HG03575 (cell line): ENCODE results near the gene HS6ST2.

Source experiments
- ATAC-seq: cut with Tn5 transposase; IDR thresholded peaks from one replicate; pipeline ENCODE4 v1.9.1; 2021; ENCODE audit not compliant: unreplicated experiment, insufficient number of reproducible peaks, low FRiP score; ENCODE audit errors: extremely low read depth

The HS6ST2 gene

GRCh38 chrX:132860200-132860599 is 98.2 kb downstream of the HS6ST2 start:
- no peak for ATAC-seq

- no peak for ATAC-seq
These were observed 100.4 kb downstream of the HS6ST2 start for GRCh38 chrX:132858018-132858417.

DNA sequence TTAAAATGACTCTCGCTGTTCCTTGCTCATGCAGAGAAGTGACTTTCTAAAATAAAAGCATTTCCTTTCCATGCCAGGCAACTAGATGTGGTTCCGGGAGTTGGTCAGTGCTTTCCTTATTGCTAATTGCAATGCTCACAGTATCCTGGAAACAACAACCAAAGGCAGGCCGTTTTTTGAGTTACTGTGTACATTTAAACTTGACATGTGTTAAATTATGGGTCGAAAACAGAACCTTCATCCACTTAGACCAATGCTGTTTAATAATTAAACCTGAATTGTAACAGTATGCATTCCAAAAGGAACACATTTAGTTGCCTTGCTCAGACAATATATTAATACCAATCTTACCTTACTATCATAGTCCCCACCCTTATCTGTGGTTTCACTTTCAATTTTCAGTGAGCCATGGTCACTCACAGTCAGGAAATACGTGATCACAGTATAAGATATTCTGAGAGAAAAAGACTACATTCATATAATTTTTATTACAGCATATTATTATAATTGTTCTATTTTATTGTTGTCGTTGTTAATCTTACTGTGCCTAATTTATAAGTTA is 102.6 kb downstream of the HS6ST2 start:
- ATAC-seq: no peak

- ATAC-seq: no peak
These were observed 105.4 kb downstream of the HS6ST2 start for GRCh38 chrX:132853040-132853439.

DNA sequence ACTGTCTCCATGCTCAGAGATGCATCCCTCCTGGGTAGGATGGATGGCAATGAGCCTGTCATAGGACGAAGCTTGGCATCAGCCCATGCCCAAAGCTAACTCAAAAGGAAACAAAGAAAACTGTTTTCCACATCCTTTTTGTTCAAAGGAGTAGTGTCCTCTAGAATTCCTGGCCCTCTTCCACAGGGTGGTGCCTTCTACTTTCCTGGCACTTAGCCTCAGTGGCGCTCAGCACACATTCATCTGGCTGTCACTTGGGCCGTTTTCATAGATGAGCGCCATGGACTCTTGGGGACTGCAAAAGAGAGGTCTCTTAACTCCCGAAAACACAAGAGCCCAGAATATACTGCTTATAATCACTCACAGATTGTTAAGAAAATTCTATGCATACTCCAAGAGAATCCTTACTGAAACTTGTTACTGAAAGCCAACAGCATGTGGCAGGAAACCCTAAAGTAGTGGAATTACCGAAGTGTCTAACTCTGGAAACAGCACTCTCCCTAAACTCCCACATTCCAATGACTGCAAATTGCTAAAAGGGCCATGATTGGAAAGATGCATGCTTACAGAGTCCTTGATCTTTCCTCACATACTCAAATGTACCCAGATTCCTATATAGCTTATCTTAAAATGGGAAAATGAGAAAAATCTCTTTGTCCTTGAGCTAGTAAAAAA is 110.0 kb downstream of the HS6ST2 start:
- no peak for ATAC-seq

DNA sequence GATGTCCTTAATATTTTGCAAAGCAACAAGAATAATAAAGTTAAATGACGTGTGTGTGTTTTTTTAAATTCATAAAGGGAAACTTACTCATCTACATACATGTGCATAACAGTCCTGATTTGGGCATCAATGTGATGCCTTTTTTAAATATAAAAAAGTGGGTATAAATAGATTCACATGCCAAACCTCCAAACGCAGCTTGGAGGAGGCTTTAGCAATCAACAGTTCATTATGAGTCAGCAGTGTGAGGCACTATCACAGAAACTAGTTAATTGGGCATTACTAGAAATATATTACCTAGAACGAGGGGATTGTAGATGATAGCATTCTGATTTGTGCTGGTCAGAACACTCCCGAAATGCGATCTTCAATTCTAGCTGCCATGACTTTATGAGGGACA is 115.1 kb downstream of the HS6ST2 start:
- ATAC-seq: no peak

GRCh38 chrX:132842460-132843238 is 115.8 kb downstream of the HS6ST2 start:
- no peak for ATAC-seq

GRCh38 chrX:132837967-132838366 is 120.5 kb downstream of the HS6ST2 start:
- no peak for ATAC-seq

DNA sequence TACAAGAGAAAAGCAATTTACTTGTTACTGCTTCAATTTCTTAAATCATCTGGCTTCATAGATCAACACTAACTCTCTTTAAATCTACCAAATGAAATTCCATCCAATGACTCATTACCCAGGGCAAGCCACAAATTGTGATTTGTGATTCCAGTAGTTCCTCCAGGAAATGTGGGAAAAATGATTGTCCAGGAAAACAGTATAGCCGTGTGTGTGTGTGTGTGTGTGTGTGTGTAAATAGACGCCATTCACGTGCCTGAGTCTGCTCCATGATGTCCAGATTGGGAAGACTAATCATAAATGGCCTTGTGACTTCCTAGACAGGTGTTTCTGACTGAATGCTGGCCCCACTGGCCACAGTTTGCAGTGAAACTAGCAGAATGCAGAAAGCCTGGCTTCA is 121.3 kb downstream of the HS6ST2 start:
- ATAC-seq: no peak

GRCh38 chrX:132836471-132836870 is 122.0 kb downstream of the HS6ST2 start:
- no peak for ATAC-seq

GRCh38 chrX:132834741-132835140 is 123.7 kb downstream of the HS6ST2 start:
- ATAC-seq: no peak

DNA sequence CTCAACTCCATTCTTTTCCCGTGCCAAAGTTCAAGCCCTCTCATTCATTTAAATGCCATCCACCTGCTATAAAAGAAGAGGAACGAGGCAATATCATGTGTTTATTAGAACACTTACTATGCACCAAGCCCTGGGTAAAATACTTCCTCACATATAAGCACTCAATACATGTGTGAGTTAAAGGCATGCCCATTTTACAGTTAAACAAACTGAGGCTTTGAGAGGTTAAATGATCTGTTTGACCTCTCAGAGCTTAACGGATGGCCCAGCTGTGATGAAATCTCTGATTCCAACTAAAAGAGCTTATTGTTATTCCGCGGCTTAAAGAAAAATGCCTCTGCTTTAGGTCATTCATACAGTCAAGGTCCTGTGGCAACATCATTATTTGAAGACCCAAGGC is 124.3 kb downstream of the HS6ST2 start:
- ATAC-seq: no peak

DNA sequence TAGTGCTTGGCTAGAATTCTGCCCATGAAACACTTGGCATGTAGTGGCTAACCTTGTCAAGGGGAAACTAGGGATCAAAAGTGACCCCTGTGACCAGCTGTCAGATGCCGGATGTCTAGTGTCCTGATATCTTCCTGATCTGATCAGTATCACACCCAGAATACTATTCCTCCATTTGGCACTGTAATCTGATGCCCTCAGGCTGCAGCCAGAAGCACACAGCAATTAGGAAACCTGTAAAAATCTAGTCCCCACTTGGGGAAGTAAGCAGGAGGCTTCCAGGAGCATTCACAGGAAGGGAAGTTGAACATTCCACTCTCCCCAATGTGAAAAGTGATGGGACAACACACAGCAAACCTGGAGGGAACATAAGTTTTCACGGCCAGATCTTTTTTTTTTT is 125.1 kb downstream of the HS6ST2 start:
- ATAC-seq: no peak

GRCh38 chrX:132831336-132831973 is 127.0 kb downstream of the HS6ST2 start:
- no peak for ATAC-seq

- ATAC-seq: no peak
These were observed 135.8 kb downstream of the HS6ST2 start for GRCh38 chrX:132822634-132823012.

DNA sequence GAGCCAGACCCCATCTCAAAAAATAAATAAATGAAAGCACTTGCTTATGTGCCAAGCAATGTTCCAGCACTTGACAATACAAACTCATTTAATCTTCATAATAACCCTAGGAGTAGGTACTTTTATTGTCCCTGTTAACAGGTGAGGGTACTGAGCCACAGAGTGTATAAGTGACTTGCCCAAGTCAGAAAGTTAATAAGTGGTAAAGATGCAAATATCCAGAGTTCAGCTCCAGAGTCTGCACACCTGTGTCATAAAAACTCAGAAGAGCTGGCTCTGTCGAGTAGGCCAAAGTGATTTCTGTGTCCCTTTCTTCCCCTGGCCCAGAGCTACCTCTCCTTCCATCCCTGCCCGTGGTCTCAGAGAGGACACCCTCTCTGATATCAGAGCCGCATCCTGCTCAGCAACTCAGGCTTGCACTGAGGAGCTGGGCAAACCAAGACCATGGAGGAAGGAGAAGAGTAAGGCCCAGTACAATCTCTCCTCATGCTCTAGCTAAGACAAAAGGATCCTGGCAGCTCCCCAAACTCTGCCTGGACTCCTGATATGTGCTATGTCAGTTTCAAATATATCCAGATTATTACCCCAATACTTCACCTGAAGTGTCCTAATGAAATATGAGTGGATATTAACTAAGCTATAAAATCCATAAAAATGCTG is 136.3 kb downstream of the HS6ST2 start:
- ATAC-seq: no peak

DNA sequence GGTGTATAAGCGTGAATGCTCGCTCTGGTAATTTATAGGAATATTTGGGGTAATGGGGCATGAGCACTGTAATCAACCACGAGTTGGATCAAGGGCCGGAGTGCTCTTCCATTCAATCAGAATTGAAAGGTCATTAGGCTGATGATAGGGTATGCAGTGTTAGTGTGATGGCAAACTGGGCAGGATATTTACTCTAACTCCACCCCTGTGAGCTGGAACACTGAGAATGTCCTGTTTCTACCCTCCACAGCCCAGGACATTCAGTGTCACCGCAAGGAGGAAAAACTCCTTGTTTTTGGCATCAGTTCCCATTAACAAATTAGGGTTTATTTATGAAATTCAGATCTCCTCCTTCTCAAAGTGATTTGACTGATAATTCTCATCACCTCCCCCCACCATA is 137.8 kb downstream of the HS6ST2 start:
- no peak for ATAC-seq

GRCh38 chrX:132819711-132820264 is 138.6 kb downstream of the HS6ST2 start:
- ATAC-seq: no peak

DNA sequence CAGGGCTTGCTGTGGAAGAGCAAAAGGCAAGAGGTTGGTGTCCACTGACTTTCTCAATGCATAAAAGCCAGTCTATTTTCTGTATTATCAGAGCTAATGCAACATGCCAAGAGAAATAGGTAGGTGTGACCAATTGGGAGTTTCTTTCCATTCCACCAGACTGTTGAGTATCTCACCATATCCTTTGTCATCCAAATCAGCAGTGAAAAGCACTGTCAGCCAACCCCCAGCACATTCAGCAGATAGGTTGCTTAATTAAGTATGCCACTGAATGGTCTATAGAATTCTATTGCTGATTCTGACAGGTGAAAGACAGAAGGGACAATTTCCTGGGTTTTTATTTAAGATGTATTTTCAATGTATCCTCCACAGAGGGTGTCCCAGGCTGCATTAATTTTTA is 139.8 kb downstream of the HS6ST2 start:
- no peak for ATAC-seq
